ENCODE measurements around the gene PLCXD3.

PLCXD3 gene

DNA sequence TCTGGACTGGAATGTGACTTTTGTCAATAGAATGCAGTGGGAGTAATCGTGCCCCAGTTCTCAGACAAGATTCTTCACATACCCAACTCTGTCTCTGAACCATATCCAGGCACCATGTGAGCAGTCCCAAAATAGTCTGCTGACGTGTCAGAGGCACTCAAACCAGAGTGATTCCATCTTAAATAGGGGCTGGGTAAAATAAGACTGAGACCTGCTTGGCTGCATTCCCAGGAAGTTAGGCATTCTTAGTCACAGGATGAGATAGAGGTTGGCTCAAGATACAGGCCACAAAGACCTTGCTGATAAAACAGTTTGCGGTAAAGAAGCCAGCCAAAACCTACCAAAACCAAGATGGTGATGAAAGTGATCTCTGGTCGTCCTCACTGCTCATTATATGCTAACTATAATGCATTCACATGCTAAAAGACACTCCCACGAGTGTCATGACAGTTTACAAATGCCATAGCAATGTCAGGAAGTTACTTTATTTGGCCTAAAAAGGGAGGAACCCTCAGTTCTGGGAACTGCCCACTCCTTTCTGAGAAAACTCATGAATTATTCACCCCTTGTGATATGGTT, 16.9 kb upstream of the PLCXD3 start:
- TF ChIP-seq ZBTB7A (tag by site-specific recombination; IDR thresholded peaks at IDR 0.05; ENCODE audit: low read depth) (no peak), SETDB1 (IDR thresholded peaks at IDR 0.05; ENCODE audit: insufficient read length, low read length) (no peak), ZNF624 (tag by site-specific recombination; IDR thresholded peaks at IDR 0.05) (no peak), ZNF174 (tag by site-specific recombination; IDR thresholded peaks at IDR 0.05) (no peak), ZNF48 (tag by site-specific recombination; IDR thresholded peaks at IDR 0.05) (no peak), KLF16 (tag by site-specific recombination; IDR thresholded peaks at IDR 0.05) (no peak)
- TF ChIP-seq, protein P1, sequence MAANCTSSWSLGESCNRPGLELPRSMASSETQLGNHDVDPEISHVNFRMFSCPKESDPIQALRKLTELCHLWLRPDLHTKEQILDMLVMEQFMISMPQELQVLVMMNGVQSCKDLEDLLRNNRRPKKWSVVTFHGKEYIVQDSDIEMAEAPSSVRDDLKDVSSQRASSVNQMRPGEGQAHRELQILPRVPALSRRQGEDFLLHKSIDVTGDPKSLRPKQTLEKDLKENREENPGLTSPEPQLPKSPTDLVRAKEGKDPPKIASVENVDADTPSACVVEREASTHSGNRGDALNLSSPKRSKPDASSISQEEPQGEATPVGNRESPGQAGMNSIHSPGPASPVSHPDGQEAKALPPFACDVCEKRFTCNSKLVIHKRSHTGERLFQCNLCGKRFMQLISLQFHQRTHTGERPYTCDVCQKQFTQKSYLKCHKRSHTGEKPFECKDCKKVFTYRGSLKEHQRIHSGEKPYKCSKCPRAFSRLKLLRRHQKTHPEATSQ (tag by site-specific recombination; IDR thresholded peaks at IDR 0.05) = no peak
- H3K36me3 ChIP-seq (ENCODE audit: control insufficient read depth in 2 of 2, insufficient read depth in 1 of 2, low read length in 2 of 2) = no peaks in the 10 kb centered on the region
- H3K27ac ChIP-seq (ENCODE audit: extremely low read depth, low read depth, low read length) = no peak overlapping the region
- H3K9me3 ChIP-seq (ENCODE audit: control insufficient read depth, insufficient read depth, low read depth, low read length) = no peaks in the 10 kb centered on the region
- H3K4me1 ChIP-seq (ENCODE audit: control insufficient read depth, insufficient read depth, low read length) = no peaks in the 10 kb centered on the region
- CTCF ChIA-PET = no interaction called here
- POLR2A ChIA-PET = no interaction called here
- H3K4me3 ChIP-seq (ENCODE audit: low read depth, low read length) = no peak overlapping the region

DNA sequence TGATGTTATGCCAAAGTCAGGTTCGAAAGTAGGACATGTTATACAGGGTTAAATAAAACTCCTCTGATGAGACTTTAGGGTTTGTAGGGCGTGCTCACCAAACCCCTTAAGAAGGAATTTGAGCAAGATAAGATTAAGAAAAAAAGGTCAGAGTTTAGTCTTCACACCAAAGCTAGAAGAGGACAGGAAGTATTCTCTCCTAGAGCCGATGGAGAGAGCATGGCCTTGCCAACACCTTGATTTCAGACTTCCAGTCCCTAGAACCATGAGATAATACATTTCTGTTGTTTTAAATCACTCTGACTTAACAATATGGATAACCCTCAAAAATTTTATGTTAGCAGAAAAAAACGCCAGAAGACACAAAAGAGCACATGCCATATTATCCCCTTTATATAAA, 16.3 kb upstream of the PLCXD3 start:
- ChIA-PET CTCF (no interaction called here), POLR2A (no interaction called here)
- no peaks in the 10 kb centered on the region for H3K4me1 ChIP-seq (ENCODE audit: control insufficient read depth, insufficient read depth, low read length)
- no peaks in the 10 kb centered on the region for H3K36me3 ChIP-seq (ENCODE audit: control insufficient read depth in 2 of 2, insufficient read depth in 1 of 2, low read length in 2 of 2)
- TF ChIP-seq ZNF433 (tag by site-specific recombination; IDR thresholded peaks at IDR 0.05; ENCODE audit: low read depth) (no peak), KLF10 (tag by site-specific recombination; IDR thresholded peaks at IDR 0.05) (no peak), ZBTB17 (tag by site-specific recombination; IDR thresholded peaks at IDR 0.05) (no peak), ZNF140 (tag by site-specific recombination; IDR thresholded peaks at IDR 0.05) (no peak), ZNF549 (tag by site-specific recombination; IDR thresholded peaks at IDR 0.05) (no peak), ZNF792 (tag by site-specific recombination; IDR thresholded peaks at IDR 0.05) (no peak), HOXA7 (CRISPR knock-in tag; IDR thresholded peaks at IDR 0.05; ENCODE audit: borderline replicate concordance) (no peak), ZNF341 (tag by site-specific recombination; IDR thresholded peaks at IDR 0.05; ENCODE audit: low read depth) (no peak), HOXC10 (CRISPR knock-in tag; IDR thresholded peaks at IDR 0.05) (no peak), GLIS1 (tag by site-specific recombination; IDR thresholded peaks at IDR 0.05) (no peak), ZNF48 (tag by site-specific recombination; IDR thresholded peaks at IDR 0.05) (no peak), ZNF658 (tag by site-specific recombination; IDR thresholded peaks at IDR 0.05) (no peak)
- TF ChIP-seq, protein P2, sequence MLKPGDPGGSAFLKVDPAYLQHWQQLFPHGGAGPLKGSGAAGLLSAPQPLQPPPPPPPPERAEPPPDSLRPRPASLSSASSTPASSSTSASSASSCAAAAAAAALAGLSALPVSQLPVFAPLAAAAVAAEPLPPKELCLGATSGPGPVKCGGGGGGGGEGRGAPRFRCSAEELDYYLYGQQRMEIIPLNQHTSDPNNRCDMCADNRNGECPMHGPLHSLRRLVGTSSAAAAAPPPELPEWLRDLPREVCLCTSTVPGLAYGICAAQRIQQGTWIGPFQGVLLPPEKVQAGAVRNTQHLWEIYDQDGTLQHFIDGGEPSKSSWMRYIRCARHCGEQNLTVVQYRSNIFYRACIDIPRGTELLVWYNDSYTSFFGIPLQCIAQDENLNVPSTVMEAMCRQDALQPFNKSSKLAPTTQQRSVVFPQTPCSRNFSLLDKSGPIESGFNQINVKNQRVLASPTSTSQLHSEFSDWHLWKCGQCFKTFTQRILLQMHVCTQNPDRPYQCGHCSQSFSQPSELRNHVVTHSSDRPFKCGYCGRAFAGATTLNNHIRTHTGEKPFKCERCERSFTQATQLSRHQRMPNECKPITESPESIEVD (tag by site-specific recombination; IDR thresholded peaks at IDR 0.05) = no peak
- TF ChIP-seq, protein P3, sequence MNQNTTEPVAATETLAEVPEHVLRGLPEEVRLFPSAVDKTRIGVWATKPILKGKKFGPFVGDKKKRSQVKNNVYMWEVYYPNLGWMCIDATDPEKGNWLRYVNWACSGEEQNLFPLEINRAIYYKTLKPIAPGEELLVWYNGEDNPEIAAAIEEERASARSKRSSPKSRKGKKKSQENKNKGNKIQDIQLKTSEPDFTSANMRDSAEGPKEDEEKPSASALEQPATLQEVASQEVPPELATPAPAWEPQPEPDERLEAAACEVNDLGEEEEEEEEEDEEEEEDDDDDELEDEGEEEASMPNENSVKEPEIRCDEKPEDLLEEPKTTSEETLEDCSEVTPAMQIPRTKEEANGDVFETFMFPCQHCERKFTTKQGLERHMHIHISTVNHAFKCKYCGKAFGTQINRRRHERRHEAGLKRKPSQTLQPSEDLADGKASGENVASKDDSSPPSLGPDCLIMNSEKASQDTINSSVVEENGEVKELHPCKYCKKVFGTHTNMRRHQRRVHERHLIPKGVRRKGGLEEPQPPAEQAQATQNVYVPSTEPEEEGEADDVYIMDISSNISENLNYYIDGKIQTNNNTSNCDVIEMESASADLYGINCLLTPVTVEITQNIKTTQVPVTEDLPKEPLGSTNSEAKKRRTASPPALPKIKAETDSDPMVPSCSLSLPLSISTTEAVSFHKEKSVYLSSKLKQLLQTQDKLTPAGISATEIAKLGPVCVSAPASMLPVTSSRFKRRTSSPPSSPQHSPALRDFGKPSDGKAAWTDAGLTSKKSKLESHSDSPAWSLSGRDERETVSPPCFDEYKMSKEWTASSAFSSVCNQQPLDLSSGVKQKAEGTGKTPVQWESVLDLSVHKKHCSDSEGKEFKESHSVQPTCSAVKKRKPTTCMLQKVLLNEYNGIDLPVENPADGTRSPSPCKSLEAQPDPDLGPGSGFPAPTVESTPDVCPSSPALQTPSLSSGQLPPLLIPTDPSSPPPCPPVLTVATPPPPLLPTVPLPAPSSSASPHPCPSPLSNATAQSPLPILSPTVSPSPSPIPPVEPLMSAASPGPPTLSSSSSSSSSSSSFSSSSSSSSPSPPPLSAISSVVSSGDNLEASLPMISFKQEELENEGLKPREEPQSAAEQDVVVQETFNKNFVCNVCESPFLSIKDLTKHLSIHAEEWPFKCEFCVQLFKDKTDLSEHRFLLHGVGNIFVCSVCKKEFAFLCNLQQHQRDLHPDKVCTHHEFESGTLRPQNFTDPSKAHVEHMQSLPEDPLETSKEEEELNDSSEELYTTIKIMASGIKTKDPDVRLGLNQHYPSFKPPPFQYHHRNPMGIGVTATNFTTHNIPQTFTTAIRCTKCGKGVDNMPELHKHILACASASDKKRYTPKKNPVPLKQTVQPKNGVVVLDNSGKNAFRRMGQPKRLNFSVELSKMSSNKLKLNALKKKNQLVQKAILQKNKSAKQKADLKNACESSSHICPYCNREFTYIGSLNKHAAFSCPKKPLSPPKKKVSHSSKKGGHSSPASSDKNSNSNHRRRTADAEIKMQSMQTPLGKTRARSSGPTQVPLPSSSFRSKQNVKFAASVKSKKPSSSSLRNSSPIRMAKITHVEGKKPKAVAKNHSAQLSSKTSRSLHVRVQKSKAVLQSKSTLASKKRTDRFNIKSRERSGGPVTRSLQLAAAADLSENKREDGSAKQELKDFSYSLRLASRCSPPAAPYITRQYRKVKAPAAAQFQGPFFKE (tag by site-specific recombination; IDR thresholded peaks at IDR 0.05; ENCODE audit: borderline replicate concordance) = no peak
- TF ChIP-seq, protein P4, sequence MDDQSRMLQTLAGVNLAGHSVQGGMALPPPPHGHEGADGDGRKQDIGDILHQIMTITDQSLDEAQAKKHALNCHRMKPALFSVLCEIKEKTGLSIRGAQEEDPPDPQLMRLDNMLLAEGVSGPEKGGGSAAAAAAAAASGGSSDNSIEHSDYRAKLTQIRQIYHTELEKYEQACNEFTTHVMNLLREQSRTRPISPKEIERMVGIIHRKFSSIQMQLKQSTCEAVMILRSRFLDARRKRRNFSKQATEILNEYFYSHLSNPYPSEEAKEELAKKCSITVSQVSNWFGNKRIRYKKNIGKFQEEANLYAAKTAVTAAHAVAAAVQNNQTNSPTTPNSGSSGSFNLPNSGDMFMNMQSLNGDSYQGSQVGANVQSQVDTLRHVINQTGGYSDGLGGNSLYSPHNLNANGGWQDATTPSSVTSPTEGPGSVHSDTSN (CRISPR knock-in tag; IDR thresholded peaks at IDR 0.05) = no peak
- H3K4me3 ChIP-seq (ENCODE audit: low read depth, low read length) = no peak overlapping the region
- H3K9me3 ChIP-seq (ENCODE audit: control insufficient read depth, insufficient read depth, low read depth, low read length) = no peaks in the 10 kb centered on the region
- no peak overlapping the region for H3K27ac ChIP-seq (ENCODE audit: extremely low read depth, low read depth, low read length)

Measured in HEK293 (cell line).